GM12874 (cell line): ENCODE results near the gene DDO.

Experiments
- CTCF ChIP-seq: IDR thresholded peaks from 2 replicates; pipeline ENCODE4 v1.5.1; 2011; ENCODE audit warnings: low read depth, mild to moderate bottlenecking, control low read depth, low read length, moderate library complexity; ENCODE audit not compliant: insufficient read depth

DDO gene

GRCh38 chr6:110449541-110449895 is 34.1 kb upstream of the DDO start:
- TF ChIP-seq CTCF: no peak

- TF ChIP-seq CTCF: no peak
Observed at GRCh38 chr6:110448846-110449540, 33.6 kb upstream of the DDO start.

- TF ChIP-seq CTCF: no peak
Observed at GRCh38 chr6:110447761-110448160, 32.4 kb upstream of the DDO start.

GRCh38 chr6:110446405-110446804 is 31.0 kb upstream of the DDO start:
- TF ChIP-seq CTCF: no peak

GRCh38 chr6:110440026-110440425 is 24.7 kb upstream of the DDO start:
- TF ChIP-seq CTCF: no peak

GRCh38 chr6:110439356-110439755 is 24.0 kb upstream of the DDO start:
- no peak for TF ChIP-seq CTCF

- no peak for TF ChIP-seq CTCF
Observed at GRCh38 chr6:110434961-110435602, 19.7 kb upstream of the DDO start.
